ENCODE data around the gene THOC5.
"Not testable (repeated sequence)": the region's sequence is repeated elsewhere in the genome, so short reads cannot be mapped to it uniquely, and the experiment has no call there.

THOC5 gene

GRCh38 chr22:29559853-29560252, 6.3 kb upstream of the THOC5 start:
- no peak for FAIRE-seq

GRCh38 chr22:29559030-29559429, 5.5 kb upstream of the THOC5 start:
- FAIRE-seq, result no peak

GRCh38 chr22:29555065-29555644, 1.6 kb upstream of the THOC5 start:
- no peak for FAIRE-seq

GRCh38 chr22:29552357-29552756, 1.2 kb downstream of the THOC5 start:
- not testable (repeated sequence) for FAIRE-seq

- no peak for FAIRE-seq
Measured at GRCh38 chr22:29550005-29550404, 3.6 kb downstream of the THOC5 start.

- FAIRE-seq, result not testable (repeated sequence)
Measured at GRCh38 chr22:29545045-29545444, 8.5 kb downstream of the THOC5 start.

GRCh38 chr22:29541845-29542244, 11.7 kb downstream of the THOC5 start:
- no peak for FAIRE-seq

GRCh38 chr22:29539105-29539504, 14.5 kb downstream of the THOC5 start:
- no peak for FAIRE-seq

GRCh38 chr22:29536411-29536810, 17.1 kb downstream of the THOC5 start:
- no peak for FAIRE-seq

GRCh38 chr22:29531419-29531818, 22.1 kb downstream of the THOC5 start:
- FAIRE-seq, result no peak

- FAIRE-seq, result no peak
Measured at GRCh38 chr22:29530716-29531115, 22.8 kb downstream of the THOC5 start.

- FAIRE-seq, result no peak
Measured at GRCh38 chr22:29528144-29528543, 25.4 kb downstream of the THOC5 start.

GRCh38 chr22:29524442-29525191, 28.9 kb downstream of the THOC5 start:
- no peak for FAIRE-seq

GRCh38 chr22:29523761-29524160, 29.8 kb downstream of the THOC5 start:
- no peak for FAIRE-seq

- no peak for FAIRE-seq
Measured at GRCh38 chr22:29521526-29521925, 32.0 kb downstream of the THOC5 start.

- FAIRE-seq, result no peak
Measured at GRCh38 chr22:29520851-29521250, 32.7 kb downstream of the THOC5 start.

GRCh38 chr22:29519996-29520395, 33.6 kb downstream of the THOC5 start:
- FAIRE-seq, result no peak

GRCh38 chr22:29518427-29518826, 35.1 kb downstream of the THOC5 start:
- FAIRE-seq, result no peak

GRCh38 chr22:29517215-29517908, 36.2 kb downstream of the THOC5 start:
- no peak for FAIRE-seq

GRCh38 chr22:29512031-29512430, 41.5 kb downstream of the THOC5 start:
- FAIRE-seq, result no peak

- no peak for FAIRE-seq
Measured at GRCh38 chr22:29511126-29511862, 42.3 kb downstream of the THOC5 start.

- no peak for FAIRE-seq
Measured at GRCh38 chr22:29510542-29510941, 43.0 kb downstream of the THOC5 start.

GRCh38 chr22:29509815-29510214, 43.7 kb downstream of the THOC5 start:
- no peak for FAIRE-seq

Data from G401.6 (cell line).